ENCODE measurements around the gene CD177. TPM values are rescaled to one million over a fixed set of nuclear protein-coding genes. Genes with fewer than 3 reads are reported as not detected.

Gene CD177
- total and polyA plus RNA-seq, 9 of the 15 experiments (the other 6 are each of a cell fraction or from before 2014, with no cell fraction given) = not detected

- TF ChIP-seq SMARCA4 (IDR thresholded peaks at IDR 0.05) (no peak), FOXK2 (conservative IDR thresholded peaks at IDR 0.05 in 1 of 2, IDR thresholded peaks at IDR 0.05 in 1 of 2; ENCODE audit: low read depth in 2 of 2) (no peak), TFAP4 (CRISPR knock-in tag; IDR thresholded peaks at IDR 0.05; ENCODE audit: borderline replicate concordance) (no peak)
These were observed 22.6 kb upstream of the CD177 start (continued) for GRCh38 chr19:43330726-43331434.

GRCh38 chr19:43331435-43332010 lies 22.0 kb upstream of the CD177 start:
- no peak overlapping the region for H3K4me2 ChIP-seq (ENCODE audit: insufficient read depth, low read length)

More at GRCh38 chr19:43331435-43332010, 22.0 kb upstream of the CD177 start:
- Histone ChIP-seq H3K79me2 (ENCODE audit: control insufficient read depth, insufficient read depth, low read length) (no peaks in the 10 kb centered on the region), H3K27ac (ENCODE audit: extremely low read depth, low read depth, low read length) (no peak overlapping the region), H3K4me3 (no peak overlapping the region), H3K36me3 (ENCODE audit: control insufficient read depth, insufficient read depth, low read length) (no peaks in the 10 kb centered on the region), H3K9me3 (replicated peaks; ENCODE audit: control insufficient read depth, insufficient read depth, low read depth, low read length) (no peaks in the 10 kb centered on the region), H3K27me3 (ENCODE audit: control insufficient read depth in 2 of 2, insufficient read depth in 2 of 2, low read length in 2 of 2) (peaks cover 0 to 7% of the 10 kb centered on the region in 2 experiments; a peak in 2 of 5 replicates), H3K9me1 (ENCODE audit: control insufficient read depth, insufficient read depth, low read length) (peaks cover 3% of the 10 kb centered on the region), H2AFZ (ENCODE audit: low read depth, low read length) (no peak overlapping the region), H3K4me1 (replicated peaks in 1 of 2; ENCODE audit: control insufficient read depth in 2 of 2, insufficient read depth in 2 of 2, low read length in 2 of 2) (no peaks in the 10 kb centered on the region; a peak in 1 of 5 replicates), H3K9ac (ENCODE audit: insufficient read depth in 1 of 2, low read depth in 2 of 2, low read length in 2 of 2) (no peak overlapping the region), H4K20me1 (replicated peaks; ENCODE audit: control insufficient read depth, insufficient read depth, low read length) (no peaks in the 10 kb centered on the region)
- 0% methylated on average over 4 of the region's 4 CpGs for WGBS (ENCODE audit: insufficient coverage, low coverage, missing lambda C conversion rate)
- intact Hi-C loops (cut with micrococcal nuclease) = no loop called here
- POLR2A ChIA-PET = interaction anchor here (0.8 kb wide), 1 partner anchor 9 kb away, joined by 3 read pairs; no protein-coding TSS in a partner anchor
- ATAC-seq = no peak
- CTCF ChIA-PET (ENCODE audit: low intra/inter-chr PET ratio) = no interaction called here
- in situ Hi-C loops (cut with MboI) = no loop called here
- no TSS peak for BruUV-seq (replicated peaks)
- no peak for FAIRE-seq
- TF ChIP-seq ZC3H4 (CRISPR knock-in tag; IDR thresholded peaks at IDR 0.05; ENCODE audit: borderline replicate concordance) (no peak), RBM14 (IDR thresholded peaks at IDR 0.05; ENCODE audit: borderline replicate concordance, insufficient read depth, low read depth, low read length) (no peak), NBN (IDR thresholded peaks at IDR 0.05; ENCODE audit: low read depth) (no peak), CAMTA2 (CRISPR knock-in tag; conservative IDR thresholded peaks at IDR 0.05) (no peak)
- DNase-seq (ENCODE audit: extremely low read depth in 1 of 4, low spot score in 3 of 4) = no peak
